Neural crest cell (in vitro differentiated cells): ENCODE measurements around the gene FOXB2. TPM values are rescaled to one million over a fixed set of nuclear protein-coding genes. Genes with fewer than 3 reads are reported as not detected.

ENCODE experiments used
- DNase-seq: peaks from one replicate; pipeline ENCODE4 v3.0.0; 2021; ENCODE audit warnings: low read depth, mixed read lengths, low spot score
- H3K27ac Mint-ChIP-seq: one replicate; pipeline ENCODE4 v1.8.0; 2021; ENCODE audit warnings: mild to moderate bottlenecking, mixed read lengths; ENCODE audit not compliant: unreplicated experiment
- H3K27me3 Mint-ChIP-seq: 2 replicates; pipeline ENCODE4 v1.8.0; 2021; ENCODE audit warnings: low read depth, mild to moderate bottlenecking, mixed read lengths
- H3K36me3 Mint-ChIP-seq: 2 replicates; pipeline ENCODE4 v1.8.0; 2021; ENCODE audit warnings: low read depth, mild to moderate bottlenecking, mixed read lengths
- H3K4me1 Mint-ChIP-seq: 2 replicates; pipeline ENCODE4 v1.8.0; 2021; ENCODE audit warnings: mixed read lengths
- H3K4me3 Mint-ChIP-seq: one replicate; pipeline ENCODE4 v1.8.0; 2021; ENCODE audit warnings: mild to moderate bottlenecking, mixed read lengths
- H3K9me3 Mint-ChIP-seq: 2 replicates; pipeline ENCODE4 v1.8.0; 2021; ENCODE audit warnings: mixed read lengths
- CTCF ChIP-seq: fragments of 200-600 bp; sonication (generic); conservative IDR thresholded peaks from 2 replicates; pipeline ENCODE4 v1.5.0; 2021; ENCODE audit warnings: antibody characterized with exemption, mild to moderate bottlenecking
- total RNA-seq: library from RNA; stranded (reverse); gene quantifications from 2 replicates; pipeline ENCODE4 v1.2.1, GENCODE V29; 2021

The FOXB2 gene
- total RNA-seq, 1 donor from 2014 or later: not detected

- Mint-ChIP-seq H3K9me3 (no peaks in the 10 kb centered on the region), H3K27me3 (peaks cover 100% of the 10 kb centered on the region), H3K36me3 (no peaks in the 10 kb centered on the region), H3K4me3 (peak overlapping the region; percentile 65), H3K4me1 (peaks cover 50% of the 10 kb centered on the region), H3K27ac (no peak overlapping the region)
- no peak for TF ChIP-seq CTCF
- no peak for DNase-seq
Observed at GRCh38 chr9:77017505-77017894, 2.0 kb upstream of the FOXB2 start.

- Mint-ChIP-seq H3K9me3 (no peaks in the 10 kb centered on the region), H3K27ac (no peak overlapping the region), H3K4me3 (peak overlapping the region; percentile 65), H3K27me3 (peaks cover 100% of the 10 kb centered on the region), H3K36me3 (no peaks in the 10 kb centered on the region), H3K4me1 (peaks cover 52% of the 10 kb centered on the region)
- DNase-seq: peak; percentile 29
- TF ChIP-seq CTCF: no peak
Observed at GRCh38 chr9:77018058-77018968, 1.1 kb upstream of the FOXB2 start.

- Mint-ChIP-seq H3K27me3 (peaks cover 100% of the 10 kb centered on the region), H3K4me3 (peak overlapping the region; percentile 65), H3K4me1 (peaks cover 46% of the 10 kb centered on the region), H3K27ac (no peak overlapping the region), H3K9me3 (no peaks in the 10 kb centered on the region), H3K36me3 (no peaks in the 10 kb centered on the region)
- no peak for DNase-seq
- no peak for TF ChIP-seq CTCF
Observed at GRCh38 chr9:77018969-77019235, 553 bp upstream of the FOXB2 start.

GRCh38 chr9:77019926-77020412 lies 514 bp downstream of the FOXB2 start:
- H3K9me3 Mint-ChIP-seq: no peaks in the 10 kb centered on the region
- no peak overlapping the region for H3K27ac Mint-ChIP-seq
- peaks cover 100% of the 10 kb centered on the region for H3K27me3 Mint-ChIP-seq
- DNase-seq: peak; percentile 3
- peak overlapping the region; percentile 65 for H3K4me3 Mint-ChIP-seq
- H3K36me3 Mint-ChIP-seq: no peaks in the 10 kb centered on the region
- peaks cover 39% of the 10 kb centered on the region for H3K4me1 Mint-ChIP-seq
- TF ChIP-seq CTCF: no peak

- Mint-ChIP-seq H3K4me1 (peaks cover 32% of the 10 kb centered on the region), H3K36me3 (no peaks in the 10 kb centered on the region), H3K27me3 (peaks cover 100% of the 10 kb centered on the region), H3K9me3 (no peaks in the 10 kb centered on the region), H3K4me3 (no peak overlapping the region), H3K27ac (no peak overlapping the region)
- peak; percentile 12 for DNase-seq
- no peak for TF ChIP-seq CTCF
Observed at GRCh38 chr9:77020413-77021290, 1.2 kb downstream of the FOXB2 start.
